HG02885 (cell line): ENCODE measurements around the gene MAN1C1.

Experiments used
- ATAC-seq: cut with Tn5 transposase; IDR thresholded peaks from one replicate; pipeline ENCODE4 v1.9.1; 2021; ENCODE audit warnings: mild to moderate bottlenecking; ENCODE audit not compliant: unreplicated experiment, poor library complexity

The MAN1C1 gene

DNA sequence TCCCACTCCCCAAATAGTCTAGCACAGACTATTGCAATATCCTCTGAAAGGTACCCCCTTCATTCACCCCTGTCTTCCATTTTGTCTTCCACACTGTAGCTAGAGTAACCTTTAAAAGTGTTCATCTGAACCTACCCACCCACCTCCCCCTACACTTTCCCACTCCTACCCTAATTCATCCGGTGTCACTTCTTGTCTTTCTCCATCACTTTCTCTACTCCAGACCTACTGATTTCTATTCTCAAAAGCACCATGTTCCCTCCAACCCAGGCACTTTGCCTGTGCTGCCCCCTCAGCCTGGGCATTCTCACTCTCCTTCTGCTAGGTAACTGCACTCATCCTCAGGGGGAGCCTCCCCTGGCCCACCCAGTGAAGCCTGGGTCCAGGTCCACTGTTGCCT, 4.7 kb upstream of the MAN1C1 start:
- no peak for ATAC-seq

DNA sequence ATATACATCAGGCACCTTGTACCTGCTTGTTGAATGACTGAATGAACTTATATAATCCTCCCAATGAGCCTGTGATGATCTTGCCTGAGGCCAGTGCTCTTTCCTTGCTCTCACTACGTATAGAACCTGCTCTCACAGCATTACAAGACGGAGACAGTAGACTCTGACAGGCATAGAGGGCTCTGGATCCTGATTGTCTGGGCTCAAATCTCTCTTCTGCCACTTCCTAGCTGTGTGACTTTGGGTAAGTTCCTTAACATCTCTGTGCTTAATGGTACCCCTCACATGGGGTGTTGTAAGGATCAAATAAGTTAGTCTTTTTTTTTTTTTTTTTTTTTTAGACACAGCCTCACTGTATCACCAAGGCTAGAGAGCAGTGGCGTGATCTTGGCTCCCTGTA, 4.2 kb upstream of the MAN1C1 start:
- no peak for ATAC-seq

DNA sequence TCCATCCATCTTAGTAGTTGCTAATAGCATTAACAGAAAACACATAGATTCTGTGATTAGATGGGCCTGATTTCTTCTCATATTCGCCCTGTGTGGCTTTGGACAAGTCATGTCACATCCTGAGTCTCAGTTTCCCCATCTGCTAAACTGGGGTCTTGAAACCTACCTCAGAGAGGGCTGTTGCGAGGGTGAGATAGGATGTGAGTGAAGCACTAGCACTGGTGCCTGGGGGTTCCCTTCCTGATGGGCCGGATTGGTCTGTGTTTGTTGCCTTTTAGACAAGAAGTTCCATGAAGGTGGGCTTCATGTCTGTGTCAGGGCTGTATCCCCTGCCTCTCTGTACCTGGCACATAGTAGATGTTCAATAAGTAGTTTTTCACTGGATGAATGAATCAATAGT, 3.5 kb upstream of the MAN1C1 start:
- ATAC-seq: no peak

DNA sequence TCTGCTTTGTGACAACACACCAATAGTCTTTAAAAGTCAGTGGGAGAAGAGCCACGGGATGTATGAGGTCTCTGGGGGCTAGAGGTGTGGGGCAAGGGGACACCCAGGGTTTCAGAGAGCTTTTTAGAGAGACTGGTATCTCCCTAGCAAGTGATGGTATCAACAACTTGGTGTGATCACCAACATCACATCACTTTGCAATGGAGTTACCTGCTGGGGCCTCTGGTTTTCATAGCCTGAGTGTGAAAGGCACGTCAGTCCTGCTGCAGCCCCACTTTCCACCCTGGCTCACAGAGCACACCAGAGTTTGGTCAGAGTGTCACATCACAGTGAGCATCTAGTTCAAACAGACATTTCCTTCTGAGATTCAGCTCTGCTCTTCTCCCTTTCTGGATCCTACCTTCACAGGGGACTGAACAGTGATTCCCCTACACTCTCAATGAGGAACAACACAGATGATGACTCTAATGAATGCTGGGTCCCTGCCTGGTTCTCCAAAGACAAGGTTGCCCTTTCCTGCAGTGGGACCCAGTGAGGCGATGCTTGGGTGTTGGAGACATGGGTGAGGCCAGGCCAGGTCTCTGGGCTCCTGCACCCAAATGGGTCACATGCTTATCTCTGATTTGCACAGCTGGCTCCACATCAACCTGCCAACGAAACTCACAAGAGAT, 2.0 kb upstream of the MAN1C1 start:
- ATAC-seq: no peak

DNA sequence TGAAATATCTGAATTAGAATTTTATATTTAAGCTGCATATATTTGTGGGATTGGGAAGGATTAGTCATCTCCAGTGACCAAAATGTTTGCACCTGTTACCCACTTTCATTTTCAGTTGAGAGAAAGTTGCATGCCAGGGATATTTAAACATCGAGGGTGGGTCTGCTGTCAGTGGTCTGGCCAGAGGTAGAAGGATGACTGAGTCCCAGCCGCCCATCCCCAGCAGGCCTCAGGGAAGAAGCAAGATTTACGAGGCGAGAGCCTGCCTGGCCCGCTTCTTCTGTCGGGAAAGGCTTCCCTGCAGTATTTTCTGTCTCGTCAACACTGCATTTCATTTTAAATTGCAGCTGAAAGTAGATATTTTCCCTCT, 1.4 kb upstream of the MAN1C1 start:
- no peak for ATAC-seq

DNA sequence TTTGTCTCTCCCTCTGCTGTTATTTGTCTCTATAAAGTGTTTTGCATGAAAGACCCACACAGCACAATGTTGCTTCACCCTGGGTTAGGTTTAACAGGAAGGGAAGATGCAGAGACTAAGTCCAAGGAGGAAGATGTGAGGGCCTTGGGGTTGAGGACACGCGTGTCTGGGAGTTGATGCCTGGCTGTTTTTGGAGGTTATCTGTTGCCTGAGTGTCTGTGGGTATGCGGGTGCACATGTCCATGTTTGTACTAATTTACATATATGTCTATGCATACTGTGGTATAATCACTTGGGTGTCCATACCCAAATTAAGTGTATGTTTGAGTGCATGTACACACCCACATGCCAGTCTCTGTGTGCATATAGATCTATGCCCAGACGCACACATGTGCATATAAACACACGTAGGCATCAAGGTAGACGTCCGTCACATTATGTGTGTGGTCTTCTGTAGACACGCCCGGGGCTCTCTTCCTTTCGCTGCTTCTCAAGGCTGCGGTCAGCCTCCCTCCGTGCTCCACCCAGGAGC, 962 bp upstream of the MAN1C1 start:
- ATAC-seq: no peak

DNA sequence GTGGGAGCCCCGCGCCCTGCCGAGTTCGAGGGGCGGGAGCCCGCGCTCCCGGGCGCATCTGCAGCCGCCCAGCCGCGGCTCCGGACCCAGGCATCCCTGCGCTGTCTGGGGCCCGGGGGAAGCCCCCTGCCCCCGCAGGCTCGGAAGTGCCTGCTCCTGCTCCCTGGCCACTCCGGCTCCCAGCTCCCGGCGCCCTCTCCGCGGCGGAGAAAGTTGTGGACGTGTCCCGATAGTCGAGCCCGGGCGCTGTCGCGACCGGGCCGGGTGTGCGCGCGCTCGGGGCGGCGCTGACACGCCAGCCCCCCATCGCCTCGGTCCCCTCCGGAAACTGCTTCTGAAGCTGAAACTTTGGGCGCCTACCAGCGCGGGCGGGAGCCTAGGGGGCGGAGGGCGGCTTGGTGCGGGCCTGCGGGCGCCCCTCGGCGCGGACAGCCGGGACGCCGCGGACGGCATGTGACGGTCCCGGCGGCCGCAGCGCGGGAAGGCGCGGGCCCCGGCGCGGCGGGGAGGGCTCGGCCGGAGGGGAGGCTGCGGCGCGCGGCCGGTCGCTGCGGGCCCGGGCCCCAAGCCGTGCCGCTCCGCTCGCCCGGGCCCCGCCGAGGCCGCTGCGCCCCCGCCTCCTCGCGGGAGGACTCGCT, 515 bp downstream of the MAN1C1 start:
- ATAC-seq: peak; percentile 15

DNA sequence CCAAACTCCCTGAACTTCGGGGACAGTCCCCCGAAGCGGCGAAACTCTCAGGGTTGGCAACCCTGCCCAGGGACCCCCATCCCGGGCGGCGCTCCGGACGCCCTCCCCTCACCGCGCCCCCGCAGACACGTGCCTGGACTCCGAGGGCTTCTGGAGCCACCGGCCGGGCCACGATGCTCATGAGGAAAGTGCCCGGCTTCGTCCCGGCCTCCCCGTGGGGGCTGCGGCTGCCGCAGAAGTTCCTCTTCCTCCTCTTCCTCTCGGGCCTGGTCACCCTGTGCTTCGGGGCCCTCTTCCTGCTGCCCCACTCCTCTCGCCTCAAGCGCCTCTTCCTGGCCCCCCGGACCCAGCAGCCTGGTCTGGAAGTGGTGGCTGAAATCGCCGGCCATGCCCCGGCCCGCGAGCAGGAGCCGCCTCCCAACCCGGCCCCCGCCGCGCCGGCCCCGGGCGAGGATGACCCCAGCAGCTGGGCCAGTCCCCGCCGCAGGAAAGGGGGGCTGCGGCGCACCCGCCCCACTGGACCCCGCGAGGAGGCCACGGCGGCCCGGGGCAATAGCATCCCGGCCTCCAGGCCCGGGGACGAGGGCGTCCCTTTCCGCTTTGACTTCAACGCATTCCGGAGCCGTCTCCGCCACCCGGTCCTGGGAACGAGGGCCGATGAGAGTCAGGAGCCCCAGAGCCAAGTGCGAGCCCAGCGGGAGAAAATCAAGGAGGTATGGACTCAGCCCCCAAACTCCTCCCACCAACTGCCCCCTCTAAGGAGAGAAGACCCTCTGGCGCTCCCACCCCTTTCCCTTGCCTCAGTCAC, 1.2 kb downstream of the MAN1C1 start:
- ATAC-seq: no peak

DNA sequence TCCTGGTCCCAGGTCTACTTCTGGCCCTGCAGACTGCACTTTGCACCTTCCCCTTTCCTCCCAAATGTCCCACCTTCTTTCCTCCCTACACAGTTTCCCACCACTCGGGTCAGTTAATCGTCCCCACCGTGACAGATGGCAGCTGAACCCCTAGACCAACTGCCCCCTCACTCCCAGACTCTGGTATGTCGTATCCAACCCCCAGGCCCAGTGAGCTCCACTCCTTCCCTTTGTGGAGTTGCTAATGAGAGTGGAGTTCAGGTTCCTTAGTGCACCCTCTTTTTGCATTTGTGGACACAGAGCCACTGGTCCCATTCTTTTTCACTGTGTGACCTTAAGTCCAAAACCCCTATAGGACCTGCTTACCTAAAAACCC, 1.8 kb downstream of the MAN1C1 start:
- ATAC-seq: no peak

DNA sequence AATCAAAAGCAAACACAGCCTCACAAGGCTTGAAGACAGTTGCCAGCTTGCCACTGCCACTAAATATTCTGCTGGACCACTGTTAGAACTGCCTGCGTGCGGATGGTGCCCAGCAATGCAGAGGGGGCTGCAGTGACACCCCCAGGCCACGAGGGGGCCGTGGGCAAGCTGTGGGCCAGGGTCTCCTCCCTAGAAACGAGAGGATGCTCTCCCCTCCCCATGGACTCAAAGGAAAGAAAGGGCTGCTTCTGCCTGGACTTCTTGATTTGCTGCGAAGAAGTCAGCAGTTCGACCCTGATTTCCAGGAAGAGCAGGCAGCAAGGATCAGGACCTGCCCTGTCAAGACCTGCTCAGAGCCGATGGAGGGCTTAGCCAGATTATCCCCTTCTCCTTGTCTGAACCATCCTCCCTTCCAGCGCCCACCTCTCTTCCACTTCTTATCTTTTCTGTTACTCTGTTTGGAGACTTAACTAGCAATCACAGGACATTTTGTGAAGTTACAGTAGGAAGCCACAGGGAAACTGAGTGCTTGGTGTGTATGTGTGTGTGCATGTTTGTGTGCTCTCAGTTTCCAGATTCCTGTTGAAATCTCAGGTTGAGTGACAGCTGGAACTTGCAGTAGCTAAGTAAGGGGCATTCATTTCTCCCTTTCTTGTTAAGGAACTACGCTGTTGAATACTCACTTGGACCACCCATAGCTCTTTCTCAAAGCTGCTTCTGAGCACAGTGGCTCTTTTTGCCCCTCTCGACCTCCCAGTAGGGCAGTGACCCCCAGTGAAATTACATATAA, 2.7 kb downstream of the MAN1C1 start:
- no peak for ATAC-seq

DNA sequence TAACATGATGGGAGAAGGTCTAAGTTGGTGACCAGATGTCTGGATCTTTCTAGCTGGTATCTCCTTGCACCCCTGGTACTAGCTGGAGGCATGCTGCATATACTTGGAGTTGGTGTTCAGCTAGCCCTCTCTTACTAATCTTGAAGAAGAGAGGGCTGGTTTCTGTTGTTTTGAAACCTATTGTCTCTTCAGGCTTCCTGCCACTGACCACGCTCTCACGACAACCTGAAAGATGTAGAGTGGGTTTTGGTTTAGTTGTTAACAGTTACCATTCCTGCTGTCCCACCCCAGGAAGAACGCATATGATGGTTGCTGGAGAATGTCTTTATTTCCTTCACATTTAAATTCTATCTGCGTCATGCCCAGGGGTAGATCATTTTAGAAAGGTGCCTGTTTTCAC, 3.6 kb downstream of the MAN1C1 start:
- no peak for ATAC-seq

DNA sequence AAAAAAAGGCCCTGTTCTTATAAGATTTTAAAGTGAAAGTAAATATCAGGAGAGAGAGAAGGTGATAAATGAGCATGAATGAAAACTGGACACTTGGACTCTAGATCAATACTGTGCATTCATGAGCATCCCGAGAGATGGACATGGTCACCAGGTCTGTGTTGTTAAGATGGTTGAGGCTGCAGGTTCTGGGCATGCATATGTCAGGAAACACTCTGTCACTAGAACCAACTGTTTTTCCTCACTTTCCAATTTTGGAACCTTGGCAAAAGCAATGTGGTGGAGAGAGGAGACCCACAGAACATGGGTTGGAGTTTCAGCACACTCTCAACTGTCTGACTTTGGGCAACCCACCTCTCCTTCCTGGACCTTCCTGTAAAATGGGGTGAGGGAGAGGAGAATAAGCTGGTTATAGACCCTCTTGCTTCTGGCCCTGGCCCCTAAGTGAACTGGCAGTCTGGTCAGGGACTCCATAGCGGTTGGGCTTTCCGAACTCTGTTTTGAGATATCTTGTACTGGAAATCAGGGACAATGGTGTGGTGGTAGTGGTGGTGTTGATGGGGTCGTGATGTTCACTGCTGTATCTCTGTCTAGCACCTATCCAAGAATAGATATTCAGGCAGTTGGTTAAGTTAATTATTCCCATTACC, 4.2 kb downstream of the MAN1C1 start:
- no peak for ATAC-seq

DNA sequence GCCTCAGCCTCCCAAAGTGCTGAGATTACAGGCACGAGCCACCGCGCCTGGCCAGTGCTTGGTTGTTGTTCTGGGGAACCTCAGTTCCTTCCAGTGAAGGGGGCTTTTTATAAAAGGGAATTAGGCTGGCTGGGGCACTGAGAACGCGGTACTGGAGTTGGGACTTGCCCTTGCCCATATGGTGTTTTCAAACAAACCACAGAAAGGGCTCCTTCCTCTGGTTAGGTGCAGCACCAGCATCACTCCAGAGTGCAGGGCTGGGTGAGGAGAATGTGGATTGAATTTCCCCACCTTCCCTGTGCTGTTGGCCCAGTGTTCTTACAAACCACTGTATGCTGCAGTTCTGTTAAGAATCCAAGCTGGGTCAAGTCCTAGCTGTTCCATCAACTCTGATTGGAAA, 5.3 kb downstream of the MAN1C1 start:
- no peak for ATAC-seq

DNA sequence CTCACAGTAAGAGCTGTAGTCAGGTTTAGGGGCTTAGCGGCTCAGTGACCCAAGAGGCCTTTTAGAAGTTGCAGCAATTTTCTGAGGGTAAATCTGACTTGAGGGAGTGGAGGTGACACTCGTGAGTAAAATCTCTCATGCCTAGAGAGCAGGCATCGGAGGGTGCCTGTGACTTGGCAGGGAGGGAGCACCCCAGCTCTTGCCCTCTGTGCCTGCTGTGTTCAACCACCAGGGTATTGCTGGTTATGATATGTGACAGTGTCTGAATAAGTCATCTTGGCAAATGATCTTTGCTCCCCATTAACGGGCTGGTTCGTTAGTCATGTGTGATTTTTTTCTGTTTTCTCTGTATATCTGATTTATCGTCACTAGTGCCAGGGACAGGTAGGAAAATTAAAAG, 5.9 kb downstream of the MAN1C1 start:
- ATAC-seq: no peak

DNA sequence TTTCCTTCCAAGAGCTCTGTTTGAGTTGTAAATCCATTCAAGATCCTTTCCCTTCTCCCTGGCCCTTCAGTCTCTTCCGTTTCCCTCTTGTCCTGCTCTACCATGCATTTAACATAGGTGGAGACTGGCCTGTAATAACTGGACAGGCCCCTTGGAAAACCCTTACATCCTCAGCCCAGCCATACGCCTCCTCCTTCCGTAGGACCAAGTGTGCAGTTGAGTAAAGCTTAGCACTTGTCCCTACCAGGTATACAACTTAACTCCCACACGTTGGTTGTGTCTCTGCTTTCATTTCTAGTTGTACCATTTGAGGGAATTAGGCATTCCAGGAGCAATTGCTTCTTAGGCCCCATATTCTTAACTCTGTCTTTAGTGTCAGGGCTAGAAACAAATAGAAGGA, 6.4 kb downstream of the MAN1C1 start:
- ATAC-seq: no peak

DNA sequence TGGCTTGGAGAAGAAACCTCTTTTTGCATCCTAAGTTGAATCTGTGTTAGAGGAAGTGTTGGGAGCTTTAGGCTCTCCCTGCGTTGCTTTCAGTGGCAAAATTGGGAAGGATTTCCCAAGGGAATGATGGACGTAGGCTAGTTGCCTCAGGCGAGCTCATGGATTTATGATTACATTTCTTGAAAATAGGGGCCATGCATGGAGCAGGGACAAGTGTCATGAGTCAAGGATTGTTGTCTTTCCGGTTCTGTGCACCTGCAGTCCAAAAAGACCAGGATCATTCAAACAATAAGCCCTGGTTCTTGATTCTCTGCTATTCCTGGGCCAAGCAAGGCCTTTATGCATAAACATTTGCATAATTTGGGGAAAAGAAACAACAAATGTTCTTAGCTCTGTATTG, 7.1 kb downstream of the MAN1C1 start:
- no peak for ATAC-seq

DNA sequence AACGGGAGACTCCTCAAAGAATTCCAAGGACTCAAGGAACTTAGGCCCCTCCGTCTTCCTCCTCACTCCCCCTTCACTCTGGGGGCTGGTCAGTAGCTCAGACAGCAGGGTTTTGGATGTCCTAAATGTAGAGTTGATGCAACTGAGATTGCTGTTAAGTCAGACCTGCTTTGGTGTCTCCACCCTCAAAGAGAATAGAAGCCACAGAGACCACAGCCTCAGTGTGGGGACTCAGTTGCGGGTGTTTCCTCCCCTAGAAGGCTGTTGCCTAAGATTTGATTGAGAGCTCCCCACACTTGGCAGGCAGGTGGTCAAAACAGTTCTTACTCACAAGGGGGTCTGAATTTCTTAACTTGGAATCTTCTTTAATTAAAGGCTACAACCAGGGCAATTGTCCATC, 7.6 kb downstream of the MAN1C1 start:
- no peak for ATAC-seq

DNA sequence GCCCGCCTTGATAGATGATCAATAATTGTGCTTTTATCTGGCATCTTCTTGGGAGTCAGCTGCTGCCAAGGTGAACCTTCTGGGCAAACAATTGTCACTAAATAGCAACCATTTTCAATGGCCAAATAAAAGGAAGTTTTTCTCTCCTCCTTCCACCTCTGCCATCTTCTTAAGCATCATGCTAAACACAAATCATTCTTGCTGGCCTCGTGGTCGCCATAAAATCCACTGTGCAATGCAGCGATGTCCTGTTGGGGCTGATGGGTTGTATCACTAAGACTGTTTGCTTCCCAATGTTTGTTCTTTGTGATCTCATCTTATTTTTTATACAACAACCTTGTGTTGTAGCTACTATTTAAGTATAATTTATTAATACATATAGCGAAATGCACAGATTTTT, 8.0 kb downstream of the MAN1C1 start:
- ATAC-seq: no peak

DNA sequence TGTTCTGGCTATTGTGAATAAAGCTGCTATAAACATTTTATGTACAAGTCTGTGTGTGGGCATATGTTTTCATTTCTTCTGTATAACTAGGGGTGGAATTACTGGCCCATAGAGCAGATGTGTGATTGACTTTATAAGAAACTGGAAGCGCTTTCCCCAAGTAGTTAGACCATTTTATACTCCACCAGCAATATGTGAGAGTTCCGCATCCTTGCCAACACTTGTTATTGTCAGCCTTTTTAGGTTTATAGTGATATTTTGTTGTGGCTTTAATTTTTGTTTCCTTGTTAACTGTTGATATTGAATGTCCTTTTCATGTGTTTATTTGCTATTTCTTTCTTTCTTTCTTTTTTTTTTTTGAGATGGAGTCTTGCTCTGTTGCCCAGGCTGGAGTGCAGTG, 9.4 kb downstream of the MAN1C1 start:
- no peak for ATAC-seq

DNA sequence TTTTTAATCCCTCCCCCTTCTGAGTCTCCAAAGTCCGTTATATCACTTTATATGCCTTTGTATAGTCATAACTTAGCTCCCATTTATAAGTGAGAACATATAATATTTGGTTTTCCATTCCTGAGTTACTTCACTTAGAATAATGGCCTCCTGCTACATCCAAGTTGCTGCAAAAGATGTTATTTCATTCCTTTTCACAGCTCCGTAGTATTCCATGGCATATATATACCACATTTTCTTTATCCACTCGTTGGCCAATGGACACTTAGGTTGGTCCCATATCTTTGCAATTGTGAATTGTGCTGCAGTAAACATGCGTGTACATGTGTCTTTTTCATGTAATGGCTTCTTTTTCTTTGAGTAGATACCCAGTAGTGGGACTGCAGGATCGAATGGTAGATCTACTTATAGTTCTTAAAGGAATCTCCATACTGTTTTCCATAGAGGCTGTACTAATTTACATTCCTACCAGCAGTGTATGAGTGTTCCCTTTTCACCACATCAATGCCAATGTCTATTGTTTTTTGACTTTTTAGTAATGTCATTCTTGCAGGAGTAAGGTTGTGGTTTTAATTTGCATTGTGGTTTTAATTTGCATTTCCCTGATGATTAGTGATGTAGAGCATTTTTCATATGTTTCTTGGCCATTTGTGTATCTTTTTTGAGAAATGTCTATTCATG, 12.3 kb downstream of the MAN1C1 start:
- ATAC-seq: no peak
